H1 (cell line): ENCODE measurements around the gene EXOC2. TPM values are rescaled to one million over a fixed set of nuclear protein-coding genes. Genes with fewer than 3 reads are reported as not detected.

Source experiments
- CTCF ChIA-PET: fragments of 300-600 bp; sonication (Branson Sonifier 250); formaldehyde crosslinking; loops from one replicate; lab custom pipeline; 2021; ENCODE audit not compliant: partially characterized antibody; lab: Charles Lee
- POLR2A ChIA-PET: fragments of 300-600 bp; sonication (Branson Sonifier 250); formaldehyde crosslinking; loops from one replicate; lab custom pipeline; 2021; ENCODE audit warnings: inconsistent platforms; ENCODE audit not compliant: partially characterized antibody; lab: Charles Lee
- DNase-seq, 2 experiments: peaks; one replicate each; pipeline versions ENCODE4 v3.0.0 to v3.0.0-alpha.2; 2010 to 2022; ENCODE audit warnings: low spot score in 2 of 2, low read depth in 1 of 2, mixed read lengths in 1 of 2
- FAIRE-seq: peaks from 2 replicates; lab custom pipeline; 2011; peaks lifted over from hg19 to GRCh38; lab: Jason Lieb, UNC
- H2AFZ ChIP-seq: 2 replicates; pipeline ENCODE4 v1.8.1; 2012; ENCODE audit warnings: low read length, inconsistent platforms
- H2AK5ac ChIP-seq: 2 replicates; pipeline ENCODE4 v1.6.1; 2013; ENCODE audit warnings: low read depth, low read length
- H2BK120ac ChIP-seq: replicated peaks from 2 replicates; pipeline ENCODE3; 2013; ENCODE audit warnings: low read depth, low read length, inconsistent platforms
- H2BK12ac ChIP-seq: 2 replicates; pipeline ENCODE4 v1.6.1; 2013; ENCODE audit warnings: low read depth, low read length
- H2BK15ac ChIP-seq: 2 replicates; pipeline ENCODE4 v1.6.1; 2013; ENCODE audit warnings: low read length
- H2BK20ac ChIP-seq: 2 replicates; pipeline ENCODE4 v1.6.1; 2013; ENCODE audit warnings: low read length
- H2BK5ac ChIP-seq: 2 replicates; pipeline ENCODE4 v1.6.1; 2013; ENCODE audit warnings: low read depth, low read length
- H3K14ac ChIP-seq: 2 replicates; pipeline ENCODE4 v1.6.1; 2013; ENCODE audit warnings: inconsistent platforms; ENCODE audit not compliant: insufficient read length
- H3K18ac ChIP-seq: 2 replicates; pipeline ENCODE4 v1.6.1; 2013; ENCODE audit warnings: low read length; ENCODE audit errors: extremely low read depth
- H3K23ac ChIP-seq: 2 replicates; pipeline ENCODE4 v1.6.1; 2013; ENCODE audit warnings: inconsistent platforms; ENCODE audit not compliant: insufficient read length
- H3K23me2 ChIP-seq: 2 replicates; pipeline ENCODE4 v1.6.1; 2013; ENCODE audit warnings: low read depth, low read length
- H3K27ac ChIP-seq: 2 replicates; pipeline ENCODE4 v1.6.1; 2011; ENCODE audit warnings: low read depth, low read length, inconsistent platforms
- H3K27me3 ChIP-seq, 4 experiments: replicated peaks in 1 of 4; 1 replicate in 1 of 4; 2 replicates in 3 of 4; pipeline versions ENCODE4 v1.6.1 to v1.8.1; 2011 to 2013; ENCODE audit warnings: low read length in 3 of 4, mild to moderate bottlenecking in 3 of 4, inconsistent platforms in 2 of 4, mixed read lengths in 2 of 4, moderate library complexity in 1 of 4; ENCODE audit not compliant: control insufficient read depth in 3 of 4, insufficient read depth in 3 of 4; ENCODE audit errors: extremely low read depth in 1 of 4
- H3K36me3 ChIP-seq, 4 experiments: 2 replicates each; pipeline versions ENCODE4 v1.6.1 to v1.8.1; 2011 to 2013; ENCODE audit warnings: mild to moderate bottlenecking in 4 of 4, low read length in 3 of 4, moderate library complexity in 2 of 4, control low read depth in 1 of 4, inconsistent platforms in 1 of 4; ENCODE audit not compliant: insufficient read depth in 4 of 4, control insufficient read depth in 2 of 4
- H3K4ac ChIP-seq: replicated peaks from 2 replicates; pipeline ENCODE3; 2013; ENCODE audit warnings: low read length, low read depth, mixed read lengths, inconsistent platforms; ENCODE audit not compliant: insufficient read length
- H3K4me1 ChIP-seq, 4 experiments: replicated peaks in 1 of 4; 1 replicate in 1 of 4; 2 replicates in 3 of 4; pipeline versions ENCODE4 v1.6.1 to v1.8.1; 2011 to 2013; ENCODE audit warnings: low read length in 3 of 4, inconsistent platforms in 2 of 4, mixed read lengths in 1 of 4; ENCODE audit not compliant: insufficient read depth in 4 of 4, control insufficient read depth in 3 of 4
- H3K4me2 ChIP-seq, 2 experiments: 2 replicates each; pipeline versions ENCODE4 v1.6.1 to v1.8.1; 2011 to 2013; ENCODE audit warnings: low read depth in 2 of 2, low read length in 2 of 2, control low read depth in 1 of 2, inconsistent platforms in 1 of 2, mild to moderate bottlenecking in 1 of 2; ENCODE audit not compliant: insufficient read depth in 1 of 2
- H3K4me3 ChIP-seq, 4 experiments: fragments of 200-600, 300-600 bp in 1 of 4; sonication (generic), shearing (Covaris generic), sonication (Bioruptor Twin) in 1 of 4; 2 replicates each; pipeline versions ENCODE4 v1.5.1 to v1.8.1; 2011 to 2016; ENCODE audit warnings: low read length in 4 of 4, low read depth in 3 of 4, control low read depth in 2 of 4, inconsistent platforms in 2 of 4, mild to moderate bottlenecking in 2 of 4, mixed read lengths in 1 of 4, moderate library complexity in 1 of 4; ENCODE audit not compliant: insufficient read depth in 2 of 4; ENCODE audit errors: extremely low read depth in 1 of 4
- H3K56ac ChIP-seq: replicated peaks from 2 replicates; pipeline ENCODE3; 2013; ENCODE audit warnings: low read depth, mild to moderate bottlenecking, mixed read lengths, low read length, inconsistent platforms; ENCODE audit not compliant: insufficient read length
- H3K79me1 ChIP-seq: 2 replicates; pipeline ENCODE4 v1.6.1; 2013; ENCODE audit warnings: low read depth, low read length, control low read depth
- H3K79me2 ChIP-seq, 2 experiments: 2 replicates each; pipeline versions ENCODE4 v1.6.1 to v1.8.1; 2012 to 2013; ENCODE audit warnings: low read length in 2 of 2, mild to moderate bottlenecking in 2 of 2, inconsistent platforms in 1 of 2; ENCODE audit not compliant: insufficient read depth in 2 of 2, control insufficient read depth in 1 of 2
- H3K9ac ChIP-seq, 4 experiments: replicated peaks in 1 of 4; 1 replicate in 1 of 4; 2 replicates in 3 of 4; pipeline versions ENCODE4 v1.6.1 to v1.8.1; 2011 to 2013; ENCODE audit warnings: low read depth in 3 of 4, low read length in 3 of 4, control low read depth in 2 of 4, mild to moderate bottlenecking in 2 of 4, moderate library complexity in 2 of 4, inconsistent platforms in 1 of 4; ENCODE audit errors: extremely low read depth in 1 of 4
- H3K9me3 ChIP-seq, 2 experiments: 2 replicates each; pipeline versions ENCODE4 v1.6.1 to v1.8.1; 2012 to 2013; ENCODE audit warnings: mild to moderate bottlenecking in 2 of 2, moderate library complexity in 2 of 2, control low read depth in 1 of 2, inconsistent platforms in 1 of 2, low read depth in 1 of 2, low read length in 1 of 2, mixed read lengths in 1 of 2; ENCODE audit not compliant: insufficient read depth in 2 of 2
- H4K20me1 ChIP-seq, 2 experiments: replicated peaks in 1 of 2; 2 replicates each; pipeline versions ENCODE3 to v1.8.1; 2011 to 2013; ENCODE audit warnings: inconsistent platforms in 2 of 2, low read length in 2 of 2, mild to moderate bottlenecking in 1 of 2; ENCODE audit not compliant: insufficient read depth in 2 of 2, control insufficient read depth in 1 of 2
- H4K5ac ChIP-seq: 2 replicates; pipeline ENCODE4 v1.6.1; 2013; ENCODE audit warnings: low read length, low read depth, mixed read lengths, inconsistent platforms; ENCODE audit not compliant: insufficient read length
- H4K8ac ChIP-seq: 2 replicates; pipeline ENCODE4 v1.8.0; 2013; ENCODE audit warnings: mild to moderate bottlenecking, moderate library complexity, low read length, inconsistent platforms; ENCODE audit not compliant: insufficient read depth; ENCODE audit errors: extremely low read depth
- H4K91ac ChIP-seq: replicated peaks from 2 replicates; pipeline ENCODE3; 2013; ENCODE audit warnings: low read length, mixed read lengths, inconsistent platforms; ENCODE audit not compliant: insufficient read length
- ASH2L ChIP-seq: fragments of 200-600, 300-600 bp; sonication (generic); IDR thresholded peaks from one replicate; pipeline ENCODE4 v1.7.1; 2017; ENCODE audit warnings: low read length
- CEBPB ChIP-seq: IDR thresholded peaks from 2 replicates; pipeline ENCODE4 v1.6.1; 2012; ENCODE audit warnings: low read depth, low read length
- E2F6 ChIP-seq: IDR thresholded peaks from 2 replicates; pipeline ENCODE4 v1.6.1; 2012; ENCODE audit warnings: inconsistent platforms
- EZH2 ChIP-seq: fragments of 200-600 bp; sonication (generic); IDR thresholded peaks from 2 replicates; pipeline ENCODE4 v1.7.1; 2012; ENCODE audit warnings: low read depth, mild to moderate bottlenecking, moderate library complexity, low read length, inconsistent platforms; ENCODE audit not compliant: severe bottlenecking
- KDM1A ChIP-seq: fragments of 200-600, 300-600 bp; sonication (generic); IDR thresholded peaks from 2 replicates; pipeline ENCODE4 v1.7.1; 2016; ENCODE audit warnings: mild to moderate bottlenecking, low read length, borderline replicate concordance
- PHF8 ChIP-seq: fragments of 200-600 bp; sonication (generic); conservative IDR thresholded peaks from 2 replicates; pipeline ENCODE4 v1.7.1; 2012; ENCODE audit warnings: low read depth, mild to moderate bottlenecking, inconsistent platforms, low read length, moderate library complexity
- RFX5 ChIP-seq: IDR thresholded peaks from 2 replicates; pipeline ENCODE4 v1.6.1; 2011; ENCODE audit warnings: low read depth, low read length, improper control_type of control experiment, borderline replicate concordance
- SP1 ChIP-seq: IDR thresholded peaks from 2 replicates; pipeline ENCODE4 v1.6.1; 2011; ENCODE audit warnings: low read depth, low read length
- SP4 ChIP-seq: IDR thresholded peaks from 2 replicates; pipeline ENCODE4 v1.6.1; 2012; ENCODE audit warnings: low read length, inconsistent platforms
- SRF ChIP-seq: IDR thresholded peaks from 2 replicates; pipeline ENCODE4 v1.6.1; 2011; ENCODE audit warnings: mild to moderate bottlenecking, low read depth, low read length, moderate library complexity
- TAF7 ChIP-seq: optimal IDR thresholded peaks from 2 replicates; pipeline ENCODE3; 2011; ENCODE audit warnings: low read depth, mild to moderate bottlenecking, inconsistent platforms, low read length, moderate library complexity, borderline replicate concordance
- YY1 ChIP-seq: IDR thresholded peaks from 2 replicates; pipeline ENCODE4 v1.6.1; 2011; ENCODE audit warnings: low read depth, mild to moderate bottlenecking, low read length
- WGBS, 2 experiments: shearing (Covaris generic) in 1 of 2; methylation state at CpG; one replicate each; pipeline versions ENCODE4 v1.1.6 to v1.1.7; 2013 to 2015; ENCODE audit warnings: low lambda C conversion rate in 2 of 2, mixed read lengths in 2 of 2, inconsistent platforms in 1 of 2, low coverage in 1 of 2, missing lambda C conversion rate in 1 of 2; ENCODE audit not compliant: insufficient replicate concordance in 2 of 2, insufficient coverage in 1 of 2, insufficient read length in 1 of 2; ENCODE audit errors: extremely low coverage in 1 of 2, missing lambda C conversion rate in 1 of 2; 5-methylcytosine and 5-hydroxymethylcytosine counted together
- polyA plus RNA-seq, 7 experiments: library from polyadenylated mRNA; depleted of rRNA in 3 of 7; stranded (reverse) in 5 of 7; unstranded in 2 of 7; fragments of >200 nt in 5 of 7; fragments of 200-250 nt in 2 of 7; gene quantifications; 1 replicate in 5 of 7; 2 replicates in 1 of 7; 4 replicates in 1 of 7; pipeline versions ENCODE4 v1.2.1 to v1.2.3, GENCODE V29; 2011 to 2013; ENCODE audit warnings: missing spikeins in 2 of 7, mixed read lengths in 2 of 7
- total RNA-seq: library from RNA; stranded (reverse); fragmentation: NEBNext Ultra II Directional; extraction: Animal tissue kit (Norgen Biotek cat#: 25700); gene quantifications from 2 replicates; pipeline ENCODE4 v1.2.1, GENCODE V29; 2021

Gene EXOC2
- total and polyA plus RNA-seq, 2 of the 8 experiments (the other 6 are each of a cell fraction or from before 2014, with no cell fraction given): 25.5 to 44.4 TPM

- H3K79me2 ChIP-seq: no peaks in the 10 kb centered on the region
- no peak overlapping the region for H2AFZ ChIP-seq
- no peaks in the 10 kb centered on the region; the same call in 1 of the 2 replicates for H3K79me1 ChIP-seq
- H3K9ac ChIP-seq: no peak overlapping the region
- no peak overlapping the region for H2BK15ac ChIP-seq
- DNase-seq: no peak
- no peaks in the 10 kb centered on the region for H3K27me3 ChIP-seq
- H3K27ac ChIP-seq: no peak overlapping the region
- peaks cover 0 to 2% of the 10 kb centered on the region in 2 experiments for H4K20me1 ChIP-seq
- H3K4ac ChIP-seq: no peak overlapping the region
- POLR2A ChIA-PET: interaction anchor here (1.1 kb wide), 1 partner anchor 14 kb away, joined by 3 read pairs; no protein-coding TSS in a partner anchor
- no peak overlapping the region for H3K56ac ChIP-seq
- H3K9me3 ChIP-seq: peaks cover 7 to 9% of the 10 kb centered on the region in 2 experiments
- 90% methylated on average over 6 of the region's 6 CpGs; no CpG with 5 or more reads in 1 of the 2 experiments for WGBS, 2 experiments
- no peaks in the 10 kb centered on the region for H3K4me1 ChIP-seq
- no peak overlapping the region for H2BK20ac ChIP-seq
- H2BK120ac ChIP-seq: no peak overlapping the region
- no peak overlapping the region for H2BK12ac ChIP-seq
- FAIRE-seq: no peak
- H4K8ac ChIP-seq: no peak overlapping the region
- H3K4me3 ChIP-seq: no peak overlapping the region
- TF ChIP-seq TAF7 (no peak), YY1 (no peak), EZH2 (no peak), ASH2L (no peak), SRF (no peak), PHF8 (no peak), SP1 (no peak), CEBPB (no peak), RFX5 (no peak), E2F6 (no peak), KDM1A (no peak), SP4 (no peak)
- H3K18ac ChIP-seq: no peak overlapping the region
- CTCF ChIA-PET: interaction anchor here (1.3 to 1.6 kb wide), 2 partner anchors 20 to 21 kb away, joined by 3 to 5 read pairs; no protein-coding TSS in a partner anchor
- no peak overlapping the region for H4K91ac ChIP-seq
- H3K14ac ChIP-seq: no peak overlapping the region
- H2BK5ac ChIP-seq: no peak overlapping the region
- H3K4me2 ChIP-seq: no peak overlapping the region
- no peak overlapping the region for H2AK5ac ChIP-seq
- H3K36me3 ChIP-seq: peaks cover 0 to 34% (median 13%) of the 10 kb centered on the region in 4 experiments; a peak in 5 of 8 replicates
- H4K5ac ChIP-seq: no peak overlapping the region
- no peaks in the 10 kb centered on the region for H3K23me2 ChIP-seq
- no peak overlapping the region for H3K23ac ChIP-seq
Observed at GRCh38 chr6:571892-572291, 121.0 kb downstream of the EXOC2 start.
